CD4-positive, alpha-beta T cell treated with Interleukin-4 for 1 hour (primary cell): ENCODE measurements around the gene RNPS1.

Source experiments
- DNase-seq, 2 donors: peaks; one replicate each; pipeline ENCODE4 v3.0.0-alpha.2; 2020 to 2022

RNPS1 gene

DNA sequence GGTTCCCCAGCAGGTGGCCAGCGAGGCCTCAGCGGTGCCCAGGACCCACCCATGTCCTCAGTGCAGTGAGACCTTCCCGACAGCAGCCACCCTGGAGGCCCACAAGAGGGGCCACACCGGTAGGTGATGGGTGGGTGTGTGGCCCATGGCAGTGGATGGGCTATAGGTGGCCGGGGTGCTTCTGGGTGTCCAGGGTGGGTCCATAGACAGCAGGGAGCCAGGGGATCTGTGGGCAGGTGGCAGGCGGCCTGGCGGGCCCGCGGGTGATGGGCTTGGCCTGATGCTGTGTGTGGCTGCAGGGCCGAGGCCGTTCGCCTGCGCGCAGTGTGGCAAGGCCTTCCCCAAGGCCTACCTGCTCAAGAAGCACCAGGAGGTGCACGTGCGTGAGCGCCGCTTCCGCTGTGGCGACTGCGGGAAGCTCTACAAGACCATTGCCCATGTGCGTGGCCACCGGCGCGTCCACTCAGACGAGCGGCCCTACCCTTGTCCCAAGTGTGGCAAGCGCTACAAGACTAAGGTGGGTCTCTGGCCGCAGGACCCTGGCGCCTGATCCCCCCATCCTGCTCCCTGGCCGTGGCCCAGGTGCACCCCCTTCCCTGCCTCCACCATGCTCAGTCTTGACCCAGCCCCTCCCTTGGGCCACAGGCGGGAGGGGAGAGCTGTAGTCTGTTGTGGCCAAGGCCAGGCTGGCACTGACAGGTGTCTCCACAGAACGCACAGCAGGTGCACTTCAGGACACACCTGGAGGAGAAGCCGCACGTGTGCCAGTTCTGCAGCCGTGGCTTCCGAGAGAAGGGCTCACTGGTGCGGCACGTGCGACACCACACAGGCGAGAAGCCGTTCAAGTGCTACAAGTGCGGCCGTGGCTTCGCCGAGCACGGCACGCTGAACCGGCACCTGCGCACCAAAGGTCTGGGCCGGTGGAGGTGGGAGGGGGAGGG is 33.8 kb downstream of the RNPS1 start:
- DNase-seq = no peak

DNA sequence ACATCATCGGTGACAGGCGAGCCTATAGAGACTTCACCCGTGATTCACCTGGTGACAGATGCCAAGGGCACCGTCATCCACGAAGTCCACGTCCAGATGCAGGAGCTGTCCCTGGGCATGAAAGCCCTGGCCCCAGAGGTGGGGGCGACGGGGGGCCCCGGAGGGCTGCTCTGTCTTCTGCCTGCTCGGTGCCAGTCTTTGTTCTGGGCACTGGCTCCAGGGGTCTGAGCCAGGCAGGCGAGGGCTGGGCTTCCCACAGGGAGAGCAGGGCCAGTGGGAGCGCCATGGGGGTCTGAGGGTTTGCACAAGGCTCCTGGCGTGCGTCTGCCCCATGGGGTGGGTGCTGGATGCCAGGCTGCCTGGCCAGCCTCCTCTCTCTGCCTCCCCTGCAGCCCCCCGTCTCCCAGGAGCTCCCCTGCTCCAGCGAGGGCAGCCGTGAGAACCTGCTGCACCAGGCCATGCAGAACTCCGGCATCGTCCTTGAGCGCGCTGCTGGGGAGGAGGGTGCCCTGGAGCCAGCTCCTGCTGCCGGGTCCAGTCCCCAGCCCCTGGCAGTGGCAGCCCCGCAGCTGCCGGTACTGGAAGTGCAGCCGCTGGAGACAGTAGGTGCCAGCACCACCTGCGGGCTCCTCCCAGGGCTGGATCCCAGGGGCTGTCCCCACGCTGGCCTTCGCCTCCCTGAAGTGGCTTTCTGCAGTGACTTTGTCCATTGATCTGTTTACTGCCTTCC is 34.7 kb downstream of the RNPS1 start:
- no peak for DNase-seq

DNA sequence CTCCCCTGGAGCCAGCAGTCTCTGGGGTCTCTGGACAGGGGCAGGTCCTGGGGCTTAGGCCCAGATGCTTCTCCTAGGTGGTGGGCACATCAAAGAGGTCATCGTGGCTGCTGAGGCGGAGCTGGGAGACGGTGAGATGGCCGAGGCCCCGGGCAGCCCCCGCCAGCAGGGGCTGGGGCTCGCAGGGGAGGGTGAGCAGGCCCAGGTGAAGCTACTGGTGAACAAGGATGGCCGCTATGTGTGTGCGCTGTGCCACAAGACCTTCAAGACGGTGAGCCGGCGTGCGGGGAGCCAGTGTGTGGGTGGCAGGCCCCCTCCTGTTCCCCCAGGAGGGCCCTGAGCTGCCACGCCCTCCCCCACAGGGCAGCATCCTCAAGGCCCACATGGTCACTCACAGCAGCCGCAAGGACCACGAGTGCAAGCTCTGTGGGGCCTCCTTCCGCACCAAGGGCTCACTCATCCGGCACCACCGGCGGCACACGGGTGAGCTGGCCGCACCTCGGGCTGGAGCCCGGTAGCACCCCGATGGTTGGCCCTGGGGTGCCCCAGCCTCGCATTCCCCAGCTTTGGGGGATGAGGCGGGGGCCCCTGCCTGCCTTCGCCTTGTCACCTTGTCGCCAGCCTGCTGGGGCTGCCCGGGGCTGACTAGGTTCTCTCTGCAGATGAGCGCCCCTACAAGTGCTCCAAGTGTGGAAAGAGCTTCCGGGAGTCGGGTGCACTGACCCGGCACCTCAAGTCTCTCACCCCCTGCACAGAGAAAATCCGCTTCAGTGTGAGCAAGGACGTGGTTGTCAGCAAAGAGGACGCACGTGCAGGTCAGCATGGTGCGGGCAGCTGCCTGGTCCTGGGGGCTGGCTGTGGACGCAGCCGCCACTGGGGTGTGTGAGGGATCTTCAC is 35.6 kb downstream of the RNPS1 start:
- DNase-seq = no peak

DNA sequence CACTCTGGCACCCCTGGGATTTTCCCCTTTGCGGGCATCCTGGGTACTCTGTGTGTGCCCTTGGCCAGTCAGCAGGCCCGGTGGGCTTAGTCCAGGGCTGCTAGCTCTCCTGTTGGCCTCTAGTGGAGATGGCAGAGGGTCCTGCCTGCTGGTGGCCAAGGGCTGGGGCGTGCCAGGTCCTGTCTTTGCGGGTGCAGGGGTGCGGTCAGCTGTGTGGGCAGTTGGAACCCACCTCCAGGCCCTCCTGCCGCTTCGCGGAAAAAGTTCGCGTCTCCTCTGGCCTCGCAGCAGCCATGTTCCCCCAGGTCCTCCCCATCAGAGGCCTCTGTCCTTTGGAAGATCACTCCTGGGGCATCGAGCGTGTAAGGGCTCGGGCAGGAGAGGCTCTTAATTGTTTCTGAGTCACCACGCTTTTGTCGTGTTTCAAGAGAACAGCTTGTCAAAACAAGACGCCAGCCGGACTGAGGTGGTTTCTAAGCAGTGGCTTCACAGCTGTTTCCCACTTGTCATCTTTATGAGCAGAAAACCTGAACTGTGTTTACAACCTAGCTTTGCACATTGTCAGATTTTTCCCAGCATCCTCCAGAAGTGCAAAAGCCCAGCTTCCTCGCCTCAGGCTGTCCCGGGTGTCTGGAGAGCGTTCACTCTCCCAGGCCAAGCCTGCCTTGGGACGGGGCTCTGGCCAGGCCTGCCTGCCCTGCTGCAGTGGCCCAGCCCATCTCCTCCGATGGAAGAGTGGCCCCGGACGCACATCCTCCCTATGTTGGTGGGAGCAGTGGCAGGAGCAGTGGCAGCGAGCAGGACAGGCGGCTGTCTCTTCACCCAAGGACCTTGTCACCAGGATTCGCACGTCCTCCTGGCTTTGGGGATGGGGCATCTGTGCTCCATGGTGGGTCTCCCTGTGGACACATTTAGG is 36.7 kb downstream of the RNPS1 start:
- no peak for DNase-seq

DNA sequence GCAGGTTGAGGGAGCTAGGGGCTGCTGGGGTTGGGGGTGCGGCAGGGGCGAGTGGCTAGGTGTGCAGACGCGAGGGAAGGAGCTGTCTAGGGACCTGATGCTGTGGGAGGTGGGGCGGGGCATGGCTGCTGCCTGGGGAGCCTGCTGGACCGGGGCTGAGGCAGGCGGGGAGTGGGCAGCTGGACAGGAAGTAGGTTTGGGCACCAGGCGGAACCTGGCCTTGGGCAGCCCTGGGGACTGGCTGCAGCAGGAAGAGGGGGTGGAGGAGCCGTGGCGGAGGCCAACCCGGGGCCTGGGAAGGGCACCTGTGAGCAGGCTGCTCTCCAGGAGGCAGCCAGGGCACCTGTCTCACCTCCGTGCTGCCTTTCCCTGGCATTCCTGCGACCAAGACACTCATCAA is 37.5 kb downstream of the RNPS1 start:
- DNase-seq = no peak

DNA sequence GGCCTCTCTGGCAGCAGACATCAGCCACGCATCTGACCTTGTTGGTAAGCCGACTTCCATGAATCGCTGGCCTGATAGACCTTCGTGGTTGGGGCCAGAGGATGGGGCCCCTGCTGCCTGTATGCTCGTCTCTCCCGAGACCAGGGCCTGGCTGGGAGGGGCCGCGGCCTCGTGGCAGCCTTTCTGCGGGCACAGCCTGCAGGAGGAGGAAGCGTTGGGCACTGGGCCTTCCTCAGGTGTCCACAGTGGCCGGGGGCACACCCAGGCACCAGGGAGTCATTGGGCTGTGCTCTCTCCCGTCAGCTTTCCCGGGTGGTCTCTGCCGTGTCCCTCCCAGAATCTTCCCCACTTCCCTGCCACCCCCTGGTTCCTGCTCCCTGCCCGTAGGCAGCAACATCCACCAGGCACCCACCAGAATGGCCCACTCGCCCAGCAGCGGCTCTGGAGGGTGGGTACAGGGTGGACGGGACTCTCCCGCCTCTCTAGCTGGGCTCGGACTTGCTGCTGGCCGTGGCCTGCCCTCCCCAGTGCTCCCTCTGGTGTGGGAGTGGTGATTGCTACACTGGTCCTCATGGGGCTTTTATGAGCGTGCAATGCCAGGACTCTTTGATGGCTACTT is 38.2 kb downstream of the RNPS1 start:
- DNase-seq = no peak

DNA sequence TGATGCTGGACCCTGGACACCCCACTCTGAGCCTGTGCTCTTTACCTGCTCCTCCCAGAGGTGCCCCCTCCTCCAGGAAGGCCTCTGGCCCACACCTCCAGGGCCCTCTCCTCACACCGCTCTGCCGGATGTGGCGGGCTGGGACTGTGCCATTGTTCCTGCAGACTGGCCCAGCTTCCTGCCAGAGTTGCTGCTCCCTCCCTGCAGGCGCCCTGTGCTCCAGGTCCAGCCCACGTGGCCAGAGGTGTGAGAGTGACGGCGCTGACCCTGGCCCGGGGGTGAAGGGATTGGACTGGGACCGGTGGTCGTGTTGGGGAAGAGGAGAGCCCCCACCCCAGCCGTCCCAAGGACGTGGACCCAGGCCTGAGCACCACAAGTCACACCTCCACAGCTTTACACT is 38.8 kb downstream of the RNPS1 start:
- DNase-seq = no peak

DNA sequence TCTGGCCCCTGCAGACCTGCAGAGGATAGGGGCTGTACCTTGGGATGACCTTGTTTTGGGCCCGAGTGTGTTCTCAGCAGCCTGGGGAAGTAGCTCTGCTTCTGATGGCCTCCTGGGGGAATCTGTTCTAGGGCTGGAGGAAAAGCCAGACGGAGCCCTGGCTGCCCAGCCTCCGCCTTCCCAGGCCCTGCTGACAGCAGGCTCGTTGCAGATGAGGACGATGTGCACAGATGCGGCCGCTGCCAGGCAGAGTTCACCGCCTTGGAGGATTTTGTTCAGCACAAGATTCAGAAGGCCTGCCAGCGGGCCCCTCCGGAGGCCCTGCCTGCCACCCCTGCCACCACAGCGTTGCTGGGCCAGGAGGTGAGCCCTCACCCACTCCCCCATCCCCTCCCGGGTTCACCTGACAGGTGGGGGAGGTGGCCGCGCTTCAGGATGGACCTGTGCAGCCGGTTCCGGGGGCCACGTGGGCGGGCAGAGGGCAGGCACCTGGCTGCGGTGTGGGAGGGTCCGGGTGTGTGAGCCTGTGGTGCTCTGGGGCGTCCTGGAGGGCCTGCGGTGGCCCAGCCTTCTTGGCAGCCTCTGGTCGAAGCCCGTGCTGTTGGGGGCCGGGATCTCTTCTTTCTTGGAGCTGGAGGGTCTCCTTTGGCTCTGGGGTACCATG is 39.6 kb downstream of the RNPS1 start:
- no peak for DNase-seq

DNA sequence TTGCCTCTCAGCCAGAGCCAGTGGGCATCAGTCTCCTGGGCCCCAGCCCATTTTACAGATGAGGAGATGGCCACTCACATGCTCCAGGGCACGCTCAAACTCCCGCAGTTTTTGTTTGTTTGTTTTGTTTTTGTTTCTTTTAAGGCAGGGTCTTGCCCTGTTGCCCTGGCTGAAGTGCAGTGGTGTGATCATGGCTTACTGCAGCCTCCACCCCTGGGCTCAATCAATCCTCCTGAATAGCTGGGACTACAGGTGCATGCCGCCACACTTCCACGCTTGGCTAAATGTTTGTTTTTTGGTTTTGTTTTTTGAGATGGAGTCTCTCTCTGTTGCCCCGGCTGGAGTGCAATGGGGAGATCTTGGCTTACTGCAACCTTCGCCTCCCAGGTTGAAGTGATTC is 41.0 kb downstream of the RNPS1 start:
- no peak for DNase-seq

DNA sequence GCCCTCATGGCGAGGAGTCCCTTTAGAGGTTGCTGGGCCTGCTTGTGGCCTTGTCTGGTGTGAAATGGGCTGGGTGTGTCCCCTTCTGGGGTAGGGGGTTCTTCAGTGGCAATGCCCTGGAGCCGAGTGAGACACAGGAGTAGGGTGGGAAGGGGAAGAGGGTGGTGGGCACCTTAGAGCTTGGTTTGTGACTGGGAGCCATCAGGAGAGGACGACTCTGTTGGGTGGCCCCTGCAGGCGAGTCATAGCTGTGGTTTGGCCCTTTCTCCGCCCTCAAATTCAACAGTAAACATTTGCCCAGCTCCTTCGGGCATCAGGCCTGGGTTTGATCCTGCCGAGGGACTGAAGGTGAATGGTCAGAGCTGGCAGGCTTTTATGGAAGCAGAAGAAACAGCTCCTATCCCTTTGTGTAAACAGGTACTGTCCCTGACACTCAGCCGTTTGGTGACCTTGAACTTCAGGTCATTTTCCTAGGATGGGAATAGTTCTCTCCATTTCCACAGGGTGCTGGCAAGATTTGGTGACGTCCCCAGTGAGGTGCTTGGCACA is 41.6 kb downstream of the RNPS1 start:
- DNase-seq = no peak

DNA sequence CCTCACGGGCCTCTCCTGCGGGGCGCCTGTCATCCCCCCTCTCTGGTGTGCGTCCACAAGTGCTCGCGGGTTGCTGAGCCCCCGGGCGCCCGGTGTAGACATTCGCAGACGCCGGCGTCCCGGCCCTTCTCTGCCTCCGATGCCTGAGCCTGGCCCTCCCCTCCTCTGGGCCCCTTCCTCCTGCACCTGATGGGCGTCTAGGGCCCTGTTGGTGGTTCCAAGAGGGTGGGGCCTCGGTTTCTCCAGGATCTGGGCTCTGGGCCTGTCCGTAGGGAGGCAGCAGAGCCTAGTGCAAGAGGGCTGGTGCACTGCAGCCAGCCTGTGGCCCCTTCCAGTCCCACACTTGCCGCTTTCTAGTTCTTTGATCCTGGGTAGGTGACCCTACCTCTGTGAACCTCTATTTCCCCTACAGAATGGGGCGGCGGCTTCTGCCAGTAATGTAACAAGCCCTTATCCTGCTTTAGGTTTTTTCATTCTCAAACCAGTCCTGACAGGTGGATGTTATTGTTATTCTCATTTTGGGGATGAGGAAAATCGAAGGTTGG is 43.9 kb downstream of the RNPS1 start:
- no peak for DNase-seq

DNA sequence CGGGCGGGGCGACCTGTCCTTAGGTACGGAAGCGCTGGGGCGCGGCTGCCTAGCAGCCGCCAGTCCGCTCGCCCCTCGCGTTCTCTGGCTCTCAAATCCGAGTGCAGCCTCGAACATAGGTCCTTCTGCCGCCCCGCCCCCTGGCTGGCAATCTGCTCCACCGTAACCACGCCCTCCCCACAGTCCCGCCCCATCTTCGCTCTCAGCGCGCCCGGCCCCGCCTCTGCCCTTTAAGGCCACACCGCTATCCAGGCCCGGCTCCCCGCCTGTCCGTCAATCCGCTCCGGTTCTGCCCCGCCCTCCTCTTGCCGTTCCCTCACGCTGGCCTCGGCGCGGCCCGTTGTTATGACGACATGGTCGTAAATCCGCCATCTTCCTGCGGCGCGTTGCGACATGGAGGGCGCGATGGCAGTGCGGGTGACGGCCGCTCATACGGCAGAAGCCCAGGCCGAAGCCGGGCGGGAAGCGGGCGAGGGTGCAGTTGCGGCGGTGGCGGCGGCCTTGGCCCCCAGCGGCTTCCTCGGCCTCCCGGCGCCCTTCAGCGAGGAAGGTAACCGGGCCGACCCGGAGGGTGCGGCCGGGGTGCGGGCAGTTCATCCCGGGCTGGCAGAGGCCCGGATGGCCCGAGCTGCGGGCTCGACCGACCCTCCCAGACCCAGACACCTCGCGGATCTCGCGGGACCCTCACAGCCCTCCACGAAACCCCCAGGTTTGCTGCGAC is 44.5 kb downstream of the RNPS1 start, which contains the start of gene E4F1:
TSS of gene E4F1 (plus strand) at position 371 of the 721 bp plus-strand sequence. CDS start at position 394, 23 bp downstream.
- DNase-seq = peak; percentile 100

DNA sequence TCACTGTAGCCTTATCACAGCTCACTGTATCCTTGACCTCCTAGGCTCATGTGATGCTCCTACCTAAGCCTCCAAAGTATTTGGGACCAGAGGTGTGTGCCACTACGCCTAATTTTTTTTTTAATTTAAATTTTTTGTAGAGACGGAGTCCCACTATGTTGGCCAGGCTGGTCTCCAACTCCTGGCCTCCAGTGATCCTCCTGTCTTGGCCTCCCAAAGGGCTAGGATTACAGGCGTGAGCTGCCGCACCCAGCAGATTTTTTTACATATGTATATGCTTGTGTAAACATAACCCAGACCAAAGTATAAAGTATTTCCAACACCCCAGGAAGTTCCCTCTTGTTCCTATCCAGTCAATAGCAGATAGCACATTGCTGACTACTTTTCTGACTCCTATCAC is 51.6 kb downstream of the RNPS1 start:
- DNase-seq = no peak

DNA sequence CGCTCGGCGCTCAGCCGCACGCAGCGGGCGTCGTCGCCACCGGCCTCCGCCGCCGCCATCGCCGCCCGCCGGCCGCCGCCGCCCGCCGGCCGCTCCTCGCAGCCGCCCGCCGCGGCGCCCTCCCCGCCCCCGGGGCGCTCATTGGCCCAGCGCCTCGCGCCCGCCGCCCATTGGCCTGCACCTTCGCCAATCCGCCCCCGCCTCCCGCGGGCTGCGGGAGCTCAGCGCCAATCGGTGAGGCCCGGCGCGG is 53.3 kb downstream of the RNPS1 start, which contains the start of gene PGP:
TSS of gene PGP (minus strand) at position 122 of the 250 bp plus-strand sequence. CDS start at position 59, 63 bp downstream.
- no peak for DNase-seq

DNA sequence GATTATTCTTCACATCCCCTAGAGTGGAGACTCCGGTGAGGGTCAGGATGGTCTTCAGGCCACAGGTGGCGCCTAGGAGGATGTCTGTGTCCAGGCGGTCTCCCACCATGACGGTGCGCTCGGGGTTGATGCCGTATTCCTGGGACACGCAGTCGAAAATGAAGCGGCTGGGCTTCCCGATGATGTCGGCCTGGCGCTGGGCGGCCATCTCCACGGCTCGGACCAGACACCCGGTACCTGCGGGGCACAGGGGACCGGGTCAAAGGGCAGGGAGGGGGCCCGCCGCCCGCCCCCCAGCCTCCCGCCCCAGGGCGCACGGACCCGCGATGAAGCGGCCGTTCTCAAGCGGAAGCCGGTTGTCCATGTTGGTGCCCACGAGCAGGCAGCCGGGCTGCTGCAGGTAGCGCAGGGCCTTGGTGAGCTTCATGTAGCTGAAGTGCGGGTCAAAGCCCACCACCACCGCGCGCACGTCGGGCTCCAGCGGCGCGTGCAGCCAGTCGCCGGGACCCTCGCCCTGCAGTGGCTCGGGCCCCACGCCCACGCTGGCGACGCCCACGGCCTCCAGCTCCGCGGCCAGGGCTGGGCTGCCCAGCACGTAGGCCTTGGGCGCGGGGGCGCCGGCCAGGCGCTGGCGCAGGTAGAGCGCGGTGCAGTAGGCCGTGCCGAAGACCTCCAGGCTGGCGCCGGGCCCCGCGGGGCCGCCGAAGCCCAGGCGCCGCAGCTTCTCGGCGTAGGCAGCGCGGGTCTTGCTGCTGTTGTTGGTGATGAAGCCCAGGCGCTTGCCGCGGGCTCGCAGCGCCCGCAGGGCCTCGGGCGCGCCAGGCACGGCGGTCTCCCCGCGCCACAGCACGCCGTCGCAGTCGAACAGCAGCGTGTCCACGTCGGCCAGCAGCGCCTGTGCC is 53.9 kb downstream of the RNPS1 start:
- DNase-seq = no peak

DNA sequence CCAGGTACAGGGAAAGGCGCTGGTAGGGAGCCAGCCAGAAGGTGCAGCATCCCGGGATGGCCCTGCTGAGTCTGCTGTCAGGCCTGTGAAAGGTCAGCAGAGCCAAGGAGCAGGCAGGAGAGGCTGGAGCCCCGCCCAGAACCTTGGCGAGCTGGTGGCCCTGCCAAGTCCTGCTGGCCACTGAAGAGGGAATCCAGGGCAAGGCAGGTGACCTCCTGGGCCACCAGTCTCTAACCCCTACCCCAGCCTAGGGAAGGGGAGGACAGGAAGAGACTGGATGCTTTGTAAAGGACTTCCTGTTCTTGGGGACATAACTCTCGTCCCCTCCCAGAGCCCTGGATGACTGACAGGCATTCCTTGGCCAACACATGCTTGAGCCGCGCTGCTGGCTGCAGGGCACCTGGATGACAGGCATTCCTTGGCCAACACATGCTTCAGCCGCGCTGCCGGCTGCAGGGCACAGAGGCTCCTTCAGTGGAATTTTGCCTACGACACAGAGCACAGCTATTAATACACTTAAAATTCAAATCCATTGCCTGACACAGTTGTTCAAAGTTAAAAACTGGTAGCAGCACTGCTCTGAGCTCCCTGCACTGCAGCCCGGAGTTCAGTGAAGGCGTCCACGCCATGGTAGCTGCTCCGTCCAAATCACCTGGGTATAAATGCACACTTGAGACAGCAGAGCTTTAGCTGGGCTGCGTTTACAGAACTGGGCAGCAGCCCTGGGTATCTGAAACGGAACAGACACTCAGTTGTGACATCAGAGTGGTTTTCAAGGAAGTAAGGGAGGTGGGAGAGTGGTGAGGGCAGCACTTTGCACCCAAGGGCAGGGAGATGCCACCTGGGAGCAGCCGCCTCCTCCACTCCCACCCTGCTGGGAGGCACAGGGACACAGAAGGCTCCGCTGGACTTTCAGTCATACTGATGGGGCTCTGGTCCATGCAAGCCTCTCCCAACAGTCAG is 55.3 kb downstream of the RNPS1 start:
- no peak for DNase-seq

DNA sequence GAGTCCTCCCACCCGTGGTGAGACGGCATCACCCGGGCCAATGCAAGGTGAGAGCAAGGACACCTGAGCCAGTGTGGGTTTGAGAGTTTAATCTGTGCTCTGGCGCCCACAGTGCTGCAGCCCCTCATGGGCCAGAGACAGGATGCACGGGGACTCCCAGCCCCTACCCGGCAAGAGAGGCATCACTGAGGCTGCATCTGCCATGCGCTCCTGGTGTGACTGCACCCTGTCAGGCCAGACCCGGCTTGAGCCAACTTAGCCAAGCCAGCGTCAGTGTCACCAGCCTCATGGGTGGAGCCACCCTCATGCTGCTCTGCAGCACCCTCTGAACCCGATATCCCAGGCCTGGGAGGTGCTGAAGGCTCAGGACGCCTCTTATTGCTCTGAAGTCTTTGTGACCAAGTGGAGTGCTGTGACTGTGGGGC is 56.0 kb downstream of the RNPS1 start:
- DNase-seq = no peak
